Inflammatory macrophage (primary cell): ENCODE data around the gene ASPDH.
"Not testable (repeated sequence)": the region's sequence is repeated elsewhere in the genome, so short reads cannot be mapped to it uniquely, and the experiment has no call there.

Experiments used
- DNase-seq, 2 donors: peaks; one replicate each; pipeline ENCODE4 v3.0.0-alpha.2; 2020 to 2022

Gene ASPDH

DNA sequence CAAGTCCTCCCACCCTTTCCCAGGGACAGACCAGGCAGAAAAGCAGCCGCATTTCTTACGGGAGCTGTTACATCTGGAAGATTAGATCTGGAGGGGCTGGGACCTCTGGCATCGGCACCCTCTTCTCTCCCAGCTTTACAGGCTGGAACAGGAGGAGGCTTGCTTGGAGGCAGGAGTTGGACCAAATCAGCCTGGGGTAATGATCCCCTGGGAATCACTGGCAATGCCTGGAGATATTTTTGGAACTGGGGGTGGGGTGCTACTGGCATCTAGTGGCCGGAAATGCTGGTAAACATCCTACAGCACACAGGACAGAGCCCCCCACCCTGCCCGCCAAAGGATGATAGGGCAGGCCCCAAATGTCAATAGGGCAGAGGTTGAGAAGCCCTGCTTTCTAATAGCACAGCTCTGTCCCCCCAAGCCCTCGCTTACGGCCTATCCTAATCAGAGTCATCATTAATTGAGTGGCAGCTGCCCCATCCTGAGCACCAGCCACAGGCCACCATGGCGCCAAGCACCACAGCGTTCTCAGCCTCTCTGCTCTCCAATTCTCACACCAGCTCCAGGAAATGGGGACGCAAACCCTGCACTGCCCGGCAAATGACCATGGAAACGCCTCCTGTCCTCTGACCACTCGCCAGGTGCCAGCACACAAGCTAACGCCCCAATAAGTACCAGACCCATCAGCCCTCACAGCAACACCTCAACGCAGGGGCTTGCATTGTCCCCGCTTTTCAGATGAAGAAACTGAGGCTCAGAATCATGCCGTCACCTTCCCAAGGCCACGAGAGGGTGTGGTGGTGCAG, 33.9 kb upstream of the ASPDH start:
- DNase-seq, result no peak

- DNase-seq, result no peak
Measured at GRCh38 chr19:50546527-50547221, 33.0 kb upstream of the ASPDH start.

- no peak for DNase-seq
Measured at GRCh38 chr19:50542943-50543342, 29.2 kb upstream of the ASPDH start.

- DNase-seq, result peak; percentile 69 to 82
Measured at GRCh38 chr19:50537769-50538230, 24.1 kb upstream of the ASPDH start.

DNA sequence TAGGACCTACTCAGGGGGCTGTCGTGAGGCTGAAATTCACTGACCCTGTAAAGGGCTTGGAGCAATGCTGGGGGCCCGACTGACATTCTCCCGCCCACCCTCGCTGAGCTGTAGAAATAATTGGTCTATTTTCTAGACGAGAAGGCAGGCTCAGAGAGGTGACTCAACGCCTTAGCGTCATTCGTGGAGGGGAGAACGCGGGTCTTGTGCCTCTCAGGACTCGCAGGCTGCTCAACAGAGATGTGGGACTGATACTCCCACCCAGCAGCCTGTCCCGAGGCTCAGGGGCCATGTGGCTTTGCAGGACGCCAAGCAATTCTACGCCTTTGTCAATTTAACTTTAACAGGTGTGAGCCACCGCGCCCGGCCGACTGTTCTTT, 23.6 kb upstream of the ASPDH start:
- no peak for DNase-seq

DNA sequence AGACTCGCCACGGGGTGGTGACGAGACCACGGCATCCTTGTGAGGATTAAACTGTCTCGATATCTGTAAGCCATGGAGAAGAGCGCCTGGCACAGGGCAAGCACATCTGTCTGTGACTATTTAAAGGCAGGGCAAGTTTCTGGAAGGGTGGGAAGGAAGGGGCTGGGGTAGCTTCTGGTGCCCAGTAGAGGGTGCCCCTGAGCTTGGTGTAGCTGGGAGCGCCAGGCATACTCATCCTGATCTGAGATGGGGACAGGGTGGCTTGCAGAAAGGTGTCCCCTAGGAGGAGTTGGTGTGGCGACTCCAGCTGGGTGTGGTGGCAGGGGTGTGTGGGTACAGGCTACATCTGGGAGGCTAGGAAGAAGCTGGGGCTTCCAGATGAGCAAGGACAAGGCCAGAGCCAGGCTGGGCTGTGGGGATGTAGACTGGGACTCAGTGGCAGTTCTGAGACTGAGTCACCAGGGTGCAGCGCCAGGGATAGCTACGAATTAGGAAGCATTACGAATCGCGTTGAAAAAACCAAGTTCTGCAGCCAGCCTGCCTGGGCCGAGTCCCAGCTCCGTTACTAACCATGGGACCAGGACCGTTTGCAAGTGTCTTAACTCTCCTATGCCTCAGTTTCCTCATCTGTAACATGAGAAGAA, 23.1 kb upstream of the ASPDH start:
- no peak for DNase-seq

GRCh38 chr19:50535672-50536187, 22.0 kb upstream of the ASPDH start:
- no peak for DNase-seq

DNA sequence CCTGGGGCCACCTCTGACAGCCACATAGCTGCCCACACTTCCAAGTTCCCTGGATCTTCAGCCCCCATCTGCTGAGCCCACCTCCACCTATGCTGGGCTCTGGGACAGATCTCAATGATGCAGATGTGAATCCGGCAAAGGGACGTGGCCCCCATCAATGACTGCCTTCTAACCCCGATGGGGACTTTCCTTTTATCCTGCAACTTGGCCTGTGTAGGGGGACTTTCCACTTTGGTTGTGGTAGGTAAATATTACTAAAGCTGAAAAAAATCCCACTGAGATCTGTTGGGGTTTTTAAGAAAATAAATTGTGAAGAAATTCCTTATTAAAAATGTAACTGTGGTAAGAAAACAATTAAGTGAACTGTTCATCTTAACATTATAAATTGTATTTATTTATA, 20.8 kb upstream of the ASPDH start:
- DNase-seq, result no peak

DNA sequence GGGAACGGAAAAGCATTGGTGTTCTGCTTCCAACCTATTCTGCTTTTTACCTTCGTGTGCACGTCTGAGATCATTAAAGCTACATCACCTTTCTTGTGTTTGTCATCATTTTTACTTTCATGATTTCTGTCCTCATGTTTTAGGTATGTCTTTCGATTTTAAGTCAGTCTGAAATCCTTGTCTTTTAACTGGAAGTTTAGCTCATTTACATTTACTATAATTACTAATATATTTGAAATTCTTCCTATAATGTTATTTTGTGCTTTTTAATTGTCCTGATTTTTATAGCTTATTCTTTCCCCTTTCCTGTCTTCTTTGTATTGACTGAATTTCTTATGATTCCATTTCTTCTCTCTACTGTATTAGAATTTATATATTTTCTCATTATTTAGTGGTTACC, 19.2 kb upstream of the ASPDH start:
- no peak for DNase-seq

DNA sequence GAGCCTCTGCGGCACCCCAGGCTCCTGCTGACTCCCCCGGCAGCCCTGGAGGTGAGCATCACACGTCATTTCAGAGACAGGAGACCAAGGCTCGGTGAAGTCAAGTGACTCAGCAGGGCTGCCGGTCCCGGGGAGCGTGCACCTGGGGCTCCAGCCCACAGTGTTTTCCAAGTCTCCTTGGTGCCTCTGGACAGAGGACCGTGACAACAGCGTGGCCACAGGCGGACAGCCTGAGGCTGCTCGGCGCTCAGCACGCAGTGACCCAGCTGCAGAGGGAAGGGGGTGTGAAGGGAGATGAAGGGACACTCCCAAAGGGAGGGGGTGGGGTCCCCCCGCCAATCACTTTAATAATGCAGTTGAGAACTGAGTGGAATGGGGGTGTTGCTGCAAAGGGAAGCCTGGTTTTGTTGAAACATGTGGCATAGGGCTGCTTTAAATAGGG, 17.5 kb upstream of the ASPDH start:
- no peak for DNase-seq

DNA sequence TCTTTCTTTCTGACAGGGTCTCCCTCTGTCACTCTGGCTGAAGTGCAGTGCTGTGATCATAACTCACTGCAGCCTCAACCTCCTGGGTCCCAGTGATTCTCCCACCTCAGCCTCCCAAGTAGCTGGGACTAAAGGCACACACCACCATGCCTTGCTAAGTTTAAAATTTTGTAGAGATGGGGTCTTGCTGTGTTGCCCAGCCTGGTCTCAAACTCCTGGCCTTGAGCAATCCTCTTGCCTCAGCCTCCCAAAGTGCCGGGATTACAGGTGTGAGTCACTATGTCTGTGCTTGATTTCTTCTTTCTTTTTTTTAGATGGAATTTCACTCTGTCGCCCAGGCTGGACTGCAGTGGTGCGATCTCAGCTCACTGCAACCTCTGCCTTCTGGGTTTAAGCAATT, 14.3 kb upstream of the ASPDH start:
- DNase-seq, result not testable (repeated sequence)

DNA sequence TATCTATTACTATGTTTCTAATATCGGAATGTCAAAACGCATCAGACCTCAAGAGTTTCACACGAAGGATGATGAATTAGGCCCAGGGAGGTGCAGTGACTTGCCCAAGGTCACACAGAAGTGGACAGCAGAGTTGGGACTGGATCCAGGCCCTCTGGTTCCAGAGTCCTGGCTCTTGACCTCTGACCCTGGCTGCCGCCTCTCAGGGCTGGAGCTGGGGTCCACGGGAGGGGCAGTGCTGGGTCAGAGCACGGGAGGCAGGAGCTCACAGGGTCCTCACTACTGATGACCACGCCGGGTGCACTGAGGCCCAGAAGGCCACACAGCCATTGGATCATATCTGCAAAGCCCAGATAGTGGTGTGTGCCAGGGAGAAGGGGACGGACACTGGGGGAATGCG, 9.2 kb upstream of the ASPDH start:
- no peak for DNase-seq

- no peak for DNase-seq
Measured at GRCh38 chr19:50520822-50521465, 7.2 kb upstream of the ASPDH start.

DNA sequence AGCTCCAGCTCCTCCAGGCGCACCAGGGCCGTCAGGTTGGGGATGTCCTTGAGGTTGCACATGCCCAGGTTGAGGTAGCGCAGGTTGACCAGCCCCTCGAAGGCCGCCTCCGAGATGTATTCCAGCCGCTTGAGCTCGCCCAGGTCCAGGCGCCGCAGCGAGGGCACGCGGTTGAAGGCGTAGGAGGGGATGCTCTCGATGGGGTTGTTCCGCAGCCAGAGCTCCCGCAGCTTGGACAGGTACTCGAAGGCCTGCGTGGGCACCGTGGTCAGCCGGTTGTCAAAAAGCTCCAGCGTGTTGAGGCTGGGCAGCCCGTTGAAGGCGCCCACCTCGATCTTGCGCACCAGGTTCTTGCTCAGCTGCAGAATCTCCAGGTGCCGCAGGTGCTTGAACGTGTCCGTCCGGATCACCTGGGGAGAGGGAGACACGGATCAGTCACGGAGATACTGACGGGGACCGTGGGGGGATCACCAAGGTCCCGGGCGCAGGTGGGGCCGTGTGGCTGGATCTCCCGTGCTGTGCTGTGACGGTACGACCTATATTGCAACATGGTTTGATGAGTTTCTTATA, 5.4 kb upstream of the ASPDH start:
- no peak for DNase-seq

- no peak for DNase-seq
Measured at GRCh38 chr19:50518091-50519005, 4.6 kb upstream of the ASPDH start.

DNA sequence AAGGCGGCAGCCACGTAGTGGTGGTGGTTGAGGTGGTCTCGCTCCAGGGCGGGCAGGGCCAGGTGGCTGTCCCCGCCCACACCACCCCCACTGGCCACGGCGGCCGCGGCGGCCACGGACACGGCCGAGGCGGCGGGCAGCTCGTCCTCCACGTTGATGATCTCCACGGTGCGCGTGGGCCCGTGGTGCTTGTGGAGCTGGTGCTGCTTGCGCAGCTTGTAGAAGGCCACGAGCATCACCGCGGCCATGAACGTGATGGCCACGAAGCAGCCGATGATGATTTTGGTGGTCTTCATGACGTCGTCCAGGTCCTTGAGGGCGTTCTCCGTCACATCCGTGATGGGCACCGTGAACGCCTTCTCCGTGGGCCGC, 4.0 kb upstream of the ASPDH start:
- DNase-seq, result no peak

GRCh38 chr19:50516964-50517703, 3.4 kb upstream of the ASPDH start:
- DNase-seq, result no peak

DNA sequence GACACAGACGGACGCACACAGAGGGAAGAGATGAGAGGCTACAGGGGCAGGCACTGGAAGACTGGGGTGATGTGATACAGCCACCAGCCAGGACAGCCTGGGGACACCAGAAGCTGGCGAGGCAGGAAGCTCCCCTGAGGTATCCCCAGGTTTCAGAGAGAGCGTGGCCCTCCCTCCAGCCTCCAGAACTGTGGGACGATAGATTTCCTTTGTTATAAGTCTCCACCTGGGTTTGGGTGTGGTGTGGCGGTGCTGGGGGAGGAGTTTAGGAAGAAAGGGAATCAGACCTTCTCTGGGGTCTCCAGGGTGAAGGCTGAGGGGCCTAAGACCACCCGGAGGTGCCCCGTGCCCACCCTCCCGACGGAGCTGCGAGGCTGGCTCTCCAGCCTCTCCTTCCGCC, 2.7 kb upstream of the ASPDH start:
- DNase-seq, result no peak

DNA sequence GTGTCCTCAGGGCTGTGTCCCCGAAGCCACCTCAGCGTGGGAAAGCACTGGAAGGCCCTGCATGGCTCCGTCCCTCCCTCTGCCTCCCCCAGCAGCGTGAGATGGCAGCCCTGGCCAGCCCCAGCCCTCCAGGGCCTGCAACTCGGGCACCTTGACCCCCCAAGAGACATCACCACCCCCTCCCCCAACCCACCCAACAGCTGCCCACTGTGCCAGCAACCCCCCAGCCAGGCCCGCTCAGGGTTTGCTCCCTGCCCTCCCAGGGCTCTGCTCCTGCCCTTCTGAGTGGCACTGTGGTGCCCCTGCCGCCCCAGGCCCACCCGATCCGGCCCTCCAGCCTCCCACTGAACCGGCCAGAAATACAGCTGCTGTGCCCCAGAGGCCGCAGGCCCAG, 1.5 kb upstream of the ASPDH start:
- no peak for DNase-seq

- no peak for DNase-seq
Measured at GRCh38 chr19:50514346-50515167, 844 bp upstream of the ASPDH start.
